ENCODE data around the gene SPRED1.

DNA sequence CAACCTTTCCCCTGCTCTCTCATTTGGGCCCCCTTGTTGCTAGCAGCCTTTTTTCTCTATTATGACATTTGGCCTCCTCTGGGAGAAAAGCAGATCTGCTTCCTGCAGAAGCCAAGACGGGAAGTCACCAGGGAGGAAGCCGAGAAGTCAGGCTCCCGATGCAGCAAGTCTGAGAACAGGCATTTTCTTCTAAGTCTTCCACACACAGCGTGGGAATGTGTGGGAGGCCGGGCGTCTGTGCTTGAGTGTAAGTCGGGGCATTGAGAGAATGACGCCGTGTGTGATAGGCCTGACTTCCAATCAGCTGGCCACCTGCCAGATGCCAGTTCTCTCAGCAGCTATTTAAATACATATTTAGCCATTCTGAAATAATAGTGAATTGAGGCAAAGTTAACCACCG lies 125.5 kb downstream of the SPRED1 start:
- TF ChIP-seq, protein P1, sequence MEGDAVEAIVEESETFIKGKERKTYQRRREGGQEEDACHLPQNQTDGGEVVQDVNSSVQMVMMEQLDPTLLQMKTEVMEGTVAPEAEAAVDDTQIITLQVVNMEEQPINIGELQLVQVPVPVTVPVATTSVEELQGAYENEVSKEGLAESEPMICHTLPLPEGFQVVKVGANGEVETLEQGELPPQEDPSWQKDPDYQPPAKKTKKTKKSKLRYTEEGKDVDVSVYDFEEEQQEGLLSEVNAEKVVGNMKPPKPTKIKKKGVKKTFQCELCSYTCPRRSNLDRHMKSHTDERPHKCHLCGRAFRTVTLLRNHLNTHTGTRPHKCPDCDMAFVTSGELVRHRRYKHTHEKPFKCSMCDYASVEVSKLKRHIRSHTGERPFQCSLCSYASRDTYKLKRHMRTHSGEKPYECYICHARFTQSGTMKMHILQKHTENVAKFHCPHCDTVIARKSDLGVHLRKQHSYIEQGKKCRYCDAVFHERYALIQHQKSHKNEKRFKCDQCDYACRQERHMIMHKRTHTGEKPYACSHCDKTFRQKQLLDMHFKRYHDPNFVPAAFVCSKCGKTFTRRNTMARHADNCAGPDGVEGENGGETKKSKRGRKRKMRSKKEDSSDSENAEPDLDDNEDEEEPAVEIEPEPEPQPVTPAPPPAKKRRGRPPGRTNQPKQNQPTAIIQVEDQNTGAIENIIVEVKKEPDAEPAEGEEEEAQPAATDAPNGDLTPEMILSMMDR (IDR thresholded peaks at IDR 0.05) = no peak
- TF ChIP-seq POLR2A (IDR thresholded peaks at IDR 0.05) = no peak
